Rectal smooth muscle tissue (tissue), 1 donor: ENCODE data around the gene IPO13.
A peak's percentile ranks its signal among the peaks of the same experiment; 100 is the strongest.

Source experiments
- H3K27ac ChIP-seq: one replicate; pipeline ENCODE4 v1.7.0; 2013; ENCODE audit warnings: low read depth, low read length, inconsistent platforms
- H3K27me3 ChIP-seq: one replicate; pipeline ENCODE4 v1.7.0; 2013; ENCODE audit warnings: low read length; ENCODE audit not compliant: control insufficient read depth, insufficient read depth
- H3K36me3 ChIP-seq: one replicate; pipeline ENCODE4 v1.7.0; 2013; ENCODE audit warnings: low read length; ENCODE audit not compliant: control insufficient read depth, insufficient read depth
- H3K4me1 ChIP-seq: one replicate; pipeline ENCODE4 v1.7.0; 2013; ENCODE audit warnings: low read length; ENCODE audit not compliant: control insufficient read depth, insufficient read depth
- H3K4me3 ChIP-seq: one replicate; pipeline ENCODE4 v1.7.0; 2013; ENCODE audit warnings: low read length
- H3K9ac ChIP-seq: one replicate; pipeline ENCODE4 v1.7.0; 2013; ENCODE audit warnings: low read length

The IPO13 gene

GRCh38 chr1:43947874-43948437 is 1.2 kb downstream of the IPO13 start:
- Histone ChIP-seq H3K4me3 (peak overlapping the region; percentile 100), H3K27ac (peak overlapping the region; percentile 37), H3K4me1 (peaks cover 23% of the 10 kb centered on the region)

GRCh38 chr1:43949678-43950077 is 2.9 kb downstream of the IPO13 start:
- H3K4me1 ChIP-seq, result peaks cover 23% of the 10 kb centered on the region
- H3K36me3 ChIP-seq, result peaks cover 7% of the 10 kb centered on the region
- no peaks in the 10 kb centered on the region for H3K27me3 ChIP-seq
- no peak overlapping the region for H3K4me3 ChIP-seq
- H3K9ac ChIP-seq, result no peak overlapping the region
- no peak overlapping the region for H3K27ac ChIP-seq

More at GRCh38 chr1:43947874-43948437, 1.2 kb downstream of the IPO13 start:
- Histone ChIP-seq H3K9ac (peak overlapping the region; percentile 49), H3K36me3 (peaks cover 7% of the 10 kb centered on the region), H3K27me3 (no peaks in the 10 kb centered on the region)

- H3K27me3 ChIP-seq, result no peaks in the 10 kb centered on the region
- H3K4me1 ChIP-seq, result peaks cover 13% of the 10 kb centered on the region
These were observed 4.6 kb downstream of the IPO13 start for GRCh38 chr1:43951021-43951985.

GRCh38 chr1:43952731-43953346 is 6.1 kb downstream of the IPO13 start:
- Histone ChIP-seq H3K27me3 (no peaks in the 10 kb centered on the region), H3K9ac (no peak overlapping the region), H3K36me3 (peaks cover 21% of the 10 kb centered on the region), H3K4me3 (no peak overlapping the region), H3K4me1 (peaks cover 8% of the 10 kb centered on the region), H3K27ac (no peak overlapping the region)

More at GRCh38 chr1:43951021-43951985, 4.6 kb downstream of the IPO13 start:
- Histone ChIP-seq H3K4me3 (no peak overlapping the region), H3K36me3 (peaks cover 7% of the 10 kb centered on the region), H3K9ac (no peak overlapping the region), H3K27ac (no peak overlapping the region)

GRCh38 chr1:43953361-43953760 is 6.6 kb downstream of the IPO13 start:
- H3K27ac ChIP-seq, result no peak overlapping the region
- H3K9ac ChIP-seq, result no peak overlapping the region
- no peak overlapping the region for H3K4me3 ChIP-seq
- H3K4me1 ChIP-seq, result peaks cover 2% of the 10 kb centered on the region
- no peaks in the 10 kb centered on the region for H3K27me3 ChIP-seq
- H3K36me3 ChIP-seq, result peaks cover 25% of the 10 kb centered on the region

- no peak overlapping the region for H3K4me3 ChIP-seq
- no peaks in the 10 kb centered on the region for H3K27me3 ChIP-seq
- H3K36me3 ChIP-seq, result peaks cover 25% of the 10 kb centered on the region
- H3K27ac ChIP-seq, result no peak overlapping the region
- H3K4me1 ChIP-seq, result no peaks in the 10 kb centered on the region
- H3K9ac ChIP-seq, result no peak overlapping the region
These were observed 7.3 kb downstream of the IPO13 start for GRCh38 chr1:43954036-43954435.

GRCh38 chr1:43956234-43956633 is 9.5 kb downstream of the IPO13 start:
- Histone ChIP-seq H3K27ac (no peak overlapping the region), H3K36me3 (peaks cover 20% of the 10 kb centered on the region), H3K4me1 (no peaks in the 10 kb centered on the region), H3K9ac (no peak overlapping the region), H3K4me3 (no peak overlapping the region), H3K27me3 (no peaks in the 10 kb centered on the region)

GRCh38 chr1:43957407-43958040 is 10.8 kb downstream of the IPO13 start:
- H3K36me3 ChIP-seq, result peaks cover 22% of the 10 kb centered on the region
- no peaks in the 10 kb centered on the region for H3K27me3 ChIP-seq
- H3K4me3 ChIP-seq, result no peak overlapping the region
- H3K9ac ChIP-seq, result no peak overlapping the region
- H3K27ac ChIP-seq, result no peak overlapping the region
- H3K4me1 ChIP-seq, result no peaks in the 10 kb centered on the region

- no peaks in the 10 kb centered on the region for H3K27me3 ChIP-seq
- no peaks in the 10 kb centered on the region for H3K4me1 ChIP-seq
- no peak overlapping the region for H3K9ac ChIP-seq
- no peak overlapping the region for H3K4me3 ChIP-seq
- peaks cover 22% of the 10 kb centered on the region for H3K36me3 ChIP-seq
- H3K27ac ChIP-seq, result no peak overlapping the region
These were observed 11.9 kb downstream of the IPO13 start for GRCh38 chr1:43958351-43959255.

GRCh38 chr1:43960798-43961197 is 14.0 kb downstream of the IPO13 start:
- H3K4me3 ChIP-seq, result no peak overlapping the region
- no peak overlapping the region for H3K27ac ChIP-seq
- H3K36me3 ChIP-seq, result peaks cover 22% of the 10 kb centered on the region
- H3K4me1 ChIP-seq, result no peaks in the 10 kb centered on the region
- no peaks in the 10 kb centered on the region for H3K27me3 ChIP-seq
- no peak overlapping the region for H3K9ac ChIP-seq

- Histone ChIP-seq H3K4me1 (no peaks in the 10 kb centered on the region), H3K9ac (no peak overlapping the region), H3K27me3 (no peaks in the 10 kb centered on the region), H3K36me3 (peaks cover 19% of the 10 kb centered on the region), H3K27ac (no peak overlapping the region), H3K4me3 (no peak overlapping the region)
These were observed 14.9 kb downstream of the IPO13 start for GRCh38 chr1:43961692-43962091.
